ENCODE data around the gene SH2B3. TPM values are rescaled to one million over a fixed set of nuclear protein-coding genes. Genes with fewer than 3 reads are reported as not detected.

The SH2B3 gene
- total RNA-seq = 32.1 and 48.2 TPM in 2 replicates

GRCh38 chr12:111405859-111406473 lies at the start of gene SH2B3:
Gene SH2B3, plus strand, starts transcription at chr12:111405923. Its CDS starts 12,223 bp downstream, at chr12:111418146.

GRCh38 chr12:111368788-111369495 lies 36.8 kb upstream of the SH2B3 start, which contains the start of gene PHETA1:
Gene PHETA1, minus strand, starts transcription at chr12:111369095. Its CDS starts 5,668 bp downstream, at chr12:111363427.

Other genes starting within 250 kb of the SH2B3 start
- gene PHETA1, start 36.8 kb upstream of the SH2B3 start, total RNA-seq = 13.2 and 22.4 TPM in 2 replicates
- 19.6 and 31.9 TPM in 2 replicates for gene ATXN2, start 193.4 kb downstream of the SH2B3 start, total RNA-seq